GM21423 (cell line): ENCODE results near the gene DAZ3.
"Not testable (repeated sequence)": the region's sequence is repeated elsewhere in the genome, so short reads cannot be mapped to it uniquely, and the experiment has no call there.

Experiments
- ATAC-seq: cut with Tn5 transposase; IDR thresholded peaks from one replicate; pipeline ENCODE4 v1.9.1; 2021; ENCODE audit warnings: mild to moderate bottlenecking, moderate library complexity; ENCODE audit not compliant: unreplicated experiment

DAZ3 gene, protein sequence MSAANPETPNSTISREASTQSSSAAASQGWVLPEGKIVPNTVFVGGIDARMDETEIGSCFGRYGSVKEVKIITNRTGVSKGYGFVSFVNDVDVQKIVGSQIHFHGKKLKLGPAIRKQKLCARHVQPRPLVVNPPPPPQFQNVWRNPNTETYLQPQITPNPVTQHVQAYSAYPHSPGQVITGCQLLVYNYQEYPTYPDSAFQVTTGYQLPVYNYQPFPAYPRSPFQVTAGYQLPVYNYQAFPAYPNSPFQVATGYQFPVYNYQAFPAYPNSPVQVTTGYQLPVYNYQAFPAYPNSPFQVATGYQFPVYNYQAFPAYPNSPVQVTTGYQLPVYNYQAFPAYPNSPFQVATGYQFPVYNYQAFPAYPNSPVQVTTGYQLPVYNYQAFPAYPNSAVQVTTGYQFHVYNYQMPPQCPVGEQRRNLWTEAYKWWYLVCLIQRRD

DNA sequence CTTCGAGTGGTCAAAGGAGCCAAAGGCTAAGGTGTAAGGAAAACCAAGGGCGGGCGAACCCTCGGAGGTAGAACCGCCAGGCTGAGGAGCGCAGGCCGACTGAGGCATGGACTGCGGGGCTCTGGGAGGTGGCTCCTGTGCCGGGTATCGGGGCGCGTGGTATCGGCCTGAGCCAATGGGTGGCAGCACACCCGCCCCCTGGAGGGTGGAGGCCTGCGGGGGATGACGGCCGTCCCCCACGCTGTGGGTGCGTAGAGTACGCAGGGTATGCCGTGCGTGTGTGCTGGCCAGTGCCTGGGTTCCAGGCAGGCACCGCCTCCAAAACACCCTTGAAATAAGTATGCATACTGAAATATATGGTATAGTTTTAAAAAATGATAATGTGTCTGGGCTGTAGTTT, at the start of gene DAZ3:
Gene DAZ3, minus strand, starts transcription at position 101 of the 400 bp plus-strand sequence. CDS start 208 bp downstream, outside the sequence.
- not testable (repeated sequence) for ATAC-seq

- not testable (repeated sequence) for ATAC-seq
These were observed 20.4 kb upstream of the DAZ3 start, which contains the start of gene DAZ4 for GRCh38 chrY:24833619-24834018. Gene DAZ4, plus strand, starts transcription at chrY:24833919. Its CDS starts 208 bp downstream, at chrY:24834127.

DNA sequence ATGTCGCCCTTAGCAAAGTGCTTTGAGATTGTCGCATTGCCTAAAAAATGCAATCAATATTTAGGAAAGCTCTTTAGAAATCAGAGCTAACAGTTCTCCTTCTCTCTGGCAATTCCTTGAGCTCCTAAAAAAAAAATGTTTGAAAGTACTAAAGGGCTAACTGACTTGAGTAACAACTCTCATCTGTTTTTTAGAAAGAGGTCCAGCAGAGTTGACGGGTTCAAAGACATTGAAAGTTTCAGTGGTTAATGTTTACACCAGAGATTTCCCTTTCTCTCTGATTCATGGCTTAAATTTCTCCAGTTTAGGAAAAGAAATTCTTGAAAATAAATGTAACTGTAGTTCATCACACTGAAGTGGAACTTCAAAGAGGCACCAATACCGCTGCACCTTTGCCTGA, 11.9 kb upstream of the DAZ3 start:
- ATAC-seq = not testable (repeated sequence)

DNA sequence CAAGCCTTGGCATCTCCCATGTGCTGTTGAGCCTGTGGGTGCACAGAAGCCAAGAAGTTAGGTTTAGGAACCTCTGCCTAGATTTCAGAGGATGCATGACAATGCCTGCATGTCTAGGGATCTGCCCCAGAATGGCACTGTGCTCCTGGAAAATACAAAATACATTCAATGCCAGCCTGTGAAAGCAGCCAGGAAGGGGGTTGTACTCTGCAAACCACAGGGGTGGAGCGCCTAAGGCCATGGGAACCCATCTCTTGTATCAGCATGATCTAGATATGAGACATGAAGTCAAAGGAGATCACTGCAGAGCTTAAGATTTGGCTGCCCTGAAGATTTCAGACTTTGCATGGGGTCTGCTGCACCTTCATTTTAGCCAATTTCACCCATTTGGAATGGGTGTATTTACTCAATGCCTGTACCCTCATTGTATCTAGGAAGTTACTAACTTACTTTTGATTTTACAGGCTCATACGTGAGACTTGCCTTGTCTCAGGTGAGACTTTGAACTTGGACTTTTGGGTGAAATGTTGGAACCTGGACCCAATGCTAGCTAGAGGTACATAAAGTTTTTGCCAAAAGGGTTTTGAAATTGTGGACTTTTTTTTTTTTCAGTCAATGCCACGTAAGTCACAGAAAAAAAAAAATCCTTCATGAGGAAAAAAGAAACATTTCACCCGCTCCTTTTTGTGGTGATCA, 11.1 kb upstream of the DAZ3 start:
- ATAC-seq = not testable (repeated sequence)

DNA sequence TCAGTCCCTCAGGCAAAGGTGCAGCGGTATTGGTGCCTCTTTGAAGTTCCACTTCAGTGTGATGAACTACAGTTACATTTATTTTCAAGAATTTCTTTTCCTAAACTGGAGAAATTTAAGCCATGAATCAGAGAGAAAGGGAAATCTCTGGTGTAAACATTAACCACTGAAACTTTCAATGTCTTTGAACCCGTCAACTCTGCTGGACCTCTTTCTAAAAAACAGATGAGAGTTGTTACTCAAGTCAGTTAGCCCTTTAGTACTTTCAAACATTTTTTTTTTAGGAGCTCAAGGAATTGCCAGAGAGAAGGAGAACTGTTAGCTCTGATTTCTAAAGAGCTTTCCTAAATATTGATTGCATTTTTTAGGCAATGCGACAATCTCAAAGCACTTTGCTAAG, 8.6 kb upstream of the DAZ3 start:
- ATAC-seq = not testable (repeated sequence)
